NCI-H524 treated with DMSO at 0.1 percent for 48 hours (cell line): ENCODE measurements around the gene NTRK2.

ENCODE experiments used
- DNase-seq: peaks from one replicate; lab custom pipeline; 2025; lab: John Stamatoyannopoulos, UW

The NTRK2 gene

GRCh38 chr9:84681516-84682285, 12.2 kb downstream of the NTRK2 start:
- no peak for DNase-seq

DNA sequence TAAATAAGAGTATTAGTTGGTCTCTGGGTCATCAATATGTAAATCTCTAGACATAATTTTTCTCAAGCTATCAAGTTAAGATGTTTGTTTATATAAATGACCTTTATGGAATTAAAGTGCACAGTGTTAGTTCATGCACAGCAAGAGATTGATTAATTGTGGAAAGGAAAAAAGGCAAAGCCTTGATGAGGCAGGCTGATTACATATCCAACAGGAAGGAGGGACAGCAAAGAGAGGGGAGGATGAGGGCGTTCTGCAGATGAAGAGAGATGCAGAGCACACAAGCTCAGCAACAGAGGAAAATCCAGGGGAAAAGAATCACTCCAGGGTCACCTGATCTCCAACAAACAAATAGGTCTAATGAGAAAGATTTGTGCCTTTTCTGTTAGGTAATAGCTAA, 16.5 kb downstream of the NTRK2 start:
- no peak for DNase-seq

GRCh38 chr9:84688956-84689355, 19.4 kb downstream of the NTRK2 start:
- no peak for DNase-seq

DNA sequence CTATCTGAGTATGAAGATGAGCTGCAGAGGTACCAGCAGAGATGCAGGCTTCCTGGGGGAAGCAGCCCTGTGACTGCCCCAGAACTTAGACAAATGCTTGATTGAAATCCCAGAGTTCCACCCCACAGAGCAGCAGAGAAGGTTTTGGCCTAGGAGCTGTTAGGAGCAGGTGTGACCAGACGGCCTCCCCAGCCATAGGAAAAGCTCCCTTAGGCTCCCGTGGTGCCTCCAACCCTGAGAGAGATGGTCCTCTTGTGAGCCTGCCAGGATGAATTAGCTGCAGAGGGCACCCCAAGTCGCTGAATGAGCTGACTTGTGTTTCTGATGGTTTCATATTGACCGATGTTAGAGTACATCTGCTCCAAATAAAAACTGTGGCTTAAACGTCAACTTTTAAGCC, 22.1 kb downstream of the NTRK2 start:
- no peak for DNase-seq

DNA sequence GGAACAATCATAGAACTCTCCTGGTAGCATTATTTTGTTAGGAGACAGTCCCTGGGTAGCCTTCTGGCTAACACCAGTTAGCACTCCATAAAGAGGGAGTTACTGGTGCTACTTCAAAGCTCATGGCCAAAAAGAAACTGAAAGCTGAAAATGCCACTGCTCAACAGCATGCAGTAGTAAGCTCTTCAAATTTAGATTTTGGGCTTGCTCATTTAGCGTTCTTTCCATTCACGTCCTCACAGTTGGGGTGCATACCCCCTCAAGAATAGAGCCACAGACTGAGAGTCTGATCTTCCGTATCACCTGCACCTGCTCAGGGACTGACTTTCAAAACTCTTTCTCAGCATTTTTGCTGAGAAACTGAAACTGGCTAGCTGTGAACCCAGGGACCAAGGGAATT, 24.7 kb downstream of the NTRK2 start:
- DNase-seq, result no peak

DNA sequence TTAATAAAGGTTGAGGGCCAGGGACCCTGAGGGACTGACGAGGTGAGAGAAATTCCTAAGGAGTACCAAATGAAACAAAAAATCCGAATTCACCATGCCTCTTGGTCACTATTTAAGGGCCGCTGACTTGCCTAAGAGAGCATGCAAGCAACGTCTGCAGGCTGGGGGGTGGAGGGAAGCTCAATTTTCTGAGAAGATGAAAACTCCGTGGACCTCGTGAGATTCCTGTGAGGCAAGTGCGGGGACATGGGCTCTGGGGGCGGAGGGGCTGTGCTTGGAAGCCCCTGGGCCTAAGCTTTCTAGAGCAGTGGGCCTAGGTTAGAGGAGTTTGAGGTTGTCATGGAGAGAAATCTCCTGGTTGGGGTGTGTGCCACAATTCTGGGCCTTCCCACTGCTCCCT, 27.5 kb downstream of the NTRK2 start:
- no peak for DNase-seq

DNA sequence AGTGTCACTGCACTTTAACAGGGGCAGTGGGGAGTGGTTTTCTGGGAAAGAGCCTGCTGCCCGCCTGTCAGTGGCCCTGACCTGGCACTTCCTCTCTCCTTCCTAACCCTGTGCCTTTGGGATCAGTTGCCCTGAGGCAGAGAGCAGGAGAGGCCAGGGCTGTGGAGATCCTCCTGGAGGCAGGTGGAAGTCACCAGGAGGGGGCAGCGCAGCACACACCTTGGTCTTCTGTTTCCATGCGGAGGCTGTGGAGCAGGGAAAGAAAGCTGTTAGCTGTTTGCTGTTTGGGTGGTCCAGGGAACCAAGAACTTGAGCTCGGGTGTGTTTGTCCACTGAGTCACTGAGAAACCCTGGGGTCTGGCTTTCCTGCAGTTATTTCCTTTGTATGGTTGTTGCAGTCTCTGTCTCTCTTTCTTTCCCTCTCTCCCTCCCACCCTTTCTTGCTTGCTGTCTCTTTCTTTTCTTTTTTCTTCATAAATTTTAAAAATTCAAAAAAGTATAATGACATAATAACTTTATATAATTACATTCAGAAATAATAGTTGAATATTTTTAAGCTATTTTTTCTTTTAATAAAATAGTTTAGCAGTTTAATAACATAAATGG, 28.1 kb downstream of the NTRK2 start:
- no peak for DNase-seq

DNA sequence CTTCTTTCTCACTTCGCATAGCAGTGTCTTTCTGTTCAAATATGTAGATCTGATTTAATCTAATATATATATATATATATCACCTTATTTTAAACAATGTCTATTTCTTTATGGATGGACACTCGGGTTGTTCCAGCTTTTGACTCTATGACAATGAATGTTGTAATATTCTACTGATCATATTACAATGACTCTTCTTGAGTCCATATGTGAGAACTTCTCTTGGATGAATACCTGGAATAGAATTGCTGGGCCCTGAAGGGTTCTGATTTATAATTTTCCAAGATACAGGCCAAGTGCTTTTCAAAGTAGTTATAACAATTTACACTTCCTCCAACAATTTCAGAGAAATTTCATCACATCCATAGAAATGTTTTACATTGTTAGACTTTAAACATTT, 28.8 kb downstream of the NTRK2 start:
- DNase-seq, result no peak

DNA sequence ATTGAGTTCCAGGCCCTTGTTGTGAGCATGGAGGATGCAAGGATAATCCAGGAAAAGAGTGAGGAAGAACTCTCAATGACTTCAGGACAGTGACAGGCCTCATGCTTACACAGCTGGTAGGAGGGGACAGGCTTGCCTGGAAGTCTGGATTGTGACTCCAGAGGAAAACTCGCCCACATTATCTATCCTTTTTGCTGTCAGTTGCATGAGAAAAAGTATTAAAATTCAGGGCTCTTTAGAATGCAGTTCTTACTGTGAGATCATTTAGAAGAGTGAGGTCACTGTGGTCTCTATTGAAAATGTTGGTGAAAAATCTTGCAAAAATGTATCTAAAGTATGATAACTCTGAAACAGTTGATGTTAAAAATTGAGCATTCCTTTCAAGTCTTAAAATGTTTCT, 30.5 kb downstream of the NTRK2 start:
- DNase-seq, result no peak

- DNase-seq, result no peak
These were observed 32.3 kb downstream of the NTRK2 start for GRCh38 chr9:84701801-84702200.

DNA sequence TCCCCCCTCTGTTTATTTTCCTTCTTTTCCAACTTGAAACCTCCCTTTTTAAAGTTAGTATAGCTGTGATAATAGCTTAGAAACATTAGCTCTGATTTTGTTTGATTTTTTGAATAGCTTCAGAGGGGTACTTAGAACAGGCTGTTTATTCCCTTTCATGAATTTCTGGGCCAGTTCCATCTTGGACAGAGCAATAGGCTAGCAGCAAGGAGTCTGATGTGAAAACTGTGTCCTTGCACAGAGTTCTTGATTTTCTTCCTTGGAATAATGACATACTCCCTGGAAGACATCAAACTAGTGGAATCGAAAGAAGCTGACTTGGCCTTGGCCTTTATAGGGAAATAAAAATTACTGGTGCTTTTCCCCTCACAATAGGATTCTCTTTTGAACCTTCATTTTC, 32.9 kb downstream of the NTRK2 start:
- no peak for DNase-seq

DNA sequence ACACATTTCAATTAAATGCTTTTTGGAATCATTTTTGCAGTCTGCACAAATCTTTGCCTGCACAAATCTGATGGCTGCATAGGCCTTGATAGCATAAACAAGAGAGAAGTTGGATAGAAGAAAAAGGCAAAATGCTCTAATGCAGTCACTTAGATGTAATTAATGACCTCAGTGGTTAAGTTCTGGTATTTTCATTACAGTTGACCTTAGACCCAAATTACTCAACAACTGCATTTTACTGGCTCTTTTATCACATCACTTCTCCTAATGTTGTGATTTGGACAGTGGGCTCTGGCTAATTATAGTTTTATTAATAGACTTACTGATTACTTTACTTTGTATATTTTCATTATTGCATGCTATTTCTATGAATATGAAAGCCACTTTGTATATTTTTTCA, 34.3 kb downstream of the NTRK2 start:
- no peak for DNase-seq

DNA sequence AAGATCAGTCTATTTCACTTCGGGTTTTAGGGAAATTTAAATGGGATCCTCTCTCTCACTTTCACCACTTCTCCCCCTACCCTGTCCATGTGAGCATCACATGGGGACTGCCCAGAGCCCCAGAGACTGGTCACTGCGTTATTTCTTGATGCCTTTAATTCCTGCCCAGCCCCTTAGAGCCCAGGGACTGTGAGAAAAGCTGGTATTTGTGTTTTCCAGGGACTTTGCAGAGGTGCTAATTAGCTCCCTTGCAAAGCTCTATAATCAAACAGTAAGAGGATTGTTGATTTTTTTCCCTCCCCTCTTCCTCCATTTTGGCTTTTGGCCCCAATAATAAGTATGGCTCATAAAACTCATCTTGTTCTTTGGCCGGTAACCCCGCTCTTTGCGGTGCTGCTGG, 35.6 kb downstream of the NTRK2 start:
- DNase-seq, result no peak

- DNase-seq, result no peak
These were observed 38.9 kb downstream of the NTRK2 start for GRCh38 chr9:84708400-84708799.

GRCh38 chr9:84709056-84709455, 39.5 kb downstream of the NTRK2 start:
- no peak for DNase-seq

DNA sequence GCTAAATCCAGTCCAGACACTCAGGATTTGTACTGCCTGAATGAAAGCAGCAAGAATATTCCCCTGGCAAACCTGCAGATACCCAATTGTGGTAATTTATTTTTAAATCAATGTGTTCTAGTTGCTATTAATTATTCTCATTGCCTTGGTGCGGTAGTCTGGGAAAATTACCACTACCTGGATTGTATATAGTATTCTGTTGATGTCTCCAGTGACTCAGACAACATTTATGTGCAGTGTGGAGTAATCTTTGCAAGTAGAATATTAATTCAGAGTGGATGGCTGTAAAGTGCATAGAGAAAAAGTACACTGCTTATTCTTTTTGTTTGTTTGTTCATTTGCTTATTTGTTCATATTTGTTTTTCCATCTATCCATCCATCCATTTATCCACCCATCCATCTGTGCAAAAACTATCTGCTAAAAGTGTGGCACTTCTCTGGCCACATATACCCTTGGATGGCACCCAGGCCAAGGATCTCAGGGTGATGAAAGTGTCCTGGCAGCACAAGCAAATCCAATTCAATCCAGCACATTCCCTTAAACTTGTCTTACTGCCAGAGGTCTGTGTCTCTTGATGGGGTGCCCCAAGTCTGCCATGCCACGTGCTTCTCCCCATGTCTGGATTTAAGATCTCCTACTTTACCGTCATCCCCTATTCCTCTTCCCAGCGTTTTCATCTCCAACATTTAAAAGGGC, 41.3 kb downstream of the NTRK2 start:
- DNase-seq, result no peak

- no peak for DNase-seq
These were observed 41.9 kb downstream of the NTRK2 start for GRCh38 chr9:84711398-84711777.

DNA sequence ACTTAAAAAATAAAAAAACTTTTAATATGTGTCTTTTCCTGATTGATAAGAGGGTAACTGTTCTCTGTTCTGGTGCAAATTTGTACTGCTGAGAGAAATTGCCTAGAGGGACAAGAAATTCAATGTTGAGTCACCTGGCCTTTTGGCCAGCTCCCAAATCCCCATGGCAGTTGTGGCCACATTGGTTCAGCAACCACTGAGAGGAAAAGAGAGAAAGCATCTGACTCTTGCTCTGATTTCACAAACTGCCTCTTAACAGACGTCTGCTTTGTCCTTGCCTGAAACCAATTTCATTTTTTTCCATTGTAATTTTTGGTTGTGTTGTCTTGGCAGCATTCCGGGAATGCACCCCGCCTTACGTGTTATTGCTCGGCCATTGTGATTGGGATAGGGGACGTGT, 42.4 kb downstream of the NTRK2 start:
- no peak for DNase-seq

DNA sequence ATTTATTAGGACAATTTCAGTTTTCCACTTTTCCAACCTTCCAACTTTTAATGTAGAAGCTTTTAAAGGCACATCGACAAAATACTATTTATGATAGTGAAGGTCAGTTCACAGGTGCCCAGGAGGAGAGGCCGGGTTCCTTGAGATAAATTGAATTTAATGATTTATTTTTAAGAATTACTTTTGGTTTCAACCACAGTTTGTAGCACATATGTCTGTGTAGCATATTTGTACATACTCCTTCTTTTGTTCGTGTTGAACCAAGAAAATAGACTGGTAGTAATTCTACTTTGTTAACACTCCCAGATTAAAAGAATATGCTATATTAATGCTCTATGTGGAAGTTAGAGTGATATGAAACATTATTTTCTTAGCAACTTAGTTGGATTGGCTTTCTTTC, 46.7 kb downstream of the NTRK2 start:
- DNase-seq, result no peak

DNA sequence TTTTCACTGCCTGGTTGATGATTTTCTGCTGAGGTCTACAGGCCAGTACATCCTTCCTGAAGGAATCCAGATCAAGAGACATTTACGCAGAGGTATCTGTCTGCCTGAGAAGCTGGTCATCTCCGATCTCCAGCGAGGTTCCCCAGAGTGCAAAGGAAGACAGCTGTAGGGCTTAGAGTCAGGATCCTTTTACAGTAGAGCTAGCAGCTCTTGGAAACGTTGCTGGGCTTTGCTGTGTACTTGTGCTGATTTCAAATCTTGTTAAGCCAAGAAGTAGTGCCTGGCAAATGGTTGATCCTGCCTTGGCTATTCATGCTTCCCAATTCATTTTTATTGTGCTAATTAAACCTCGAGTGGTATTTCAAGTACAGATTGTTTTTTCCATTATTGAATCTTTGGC, 48.9 kb downstream of the NTRK2 start:
- DNase-seq, result no peak

GRCh38 chr9:84722388-84722989, 53.0 kb downstream of the NTRK2 start:
- DNase-seq, result no peak

- no peak for DNase-seq
These were observed 53.9 kb downstream of the NTRK2 start for GRCh38 chr9:84723426-84723825.

GRCh38 chr9:84731696-84732095, 62.2 kb downstream of the NTRK2 start:
- no peak for DNase-seq
